Kidney tubule cell (primary cell): ENCODE data around the gene CTNNA3.

Source experiments
- DNase-seq: peaks from one replicate; pipeline ENCODE4 v3.0.0-alpha.2; 2018; ENCODE audit warnings: low spot score

CTNNA3 gene

GRCh38 chr10:66929375-66929774, 766.6 kb downstream of the CTNNA3 start:
- DNase-seq = no peak

- no peak for DNase-seq
Observed at GRCh38 chr10:66928776-66929175, 767.2 kb downstream of the CTNNA3 start.

- peak; percentile 28 for DNase-seq
Observed at GRCh38 chr10:66927971-66928770, 767.8 kb downstream of the CTNNA3 start.

GRCh38 chr10:66927251-66927935, 768.6 kb downstream of the CTNNA3 start:
- no peak for DNase-seq

GRCh38 chr10:66926841-66927240, 769.2 kb downstream of the CTNNA3 start:
- DNase-seq = no peak

GRCh38 chr10:66925896-66926715, 769.9 kb downstream of the CTNNA3 start, which contains the start of gene LRRTM3:
Gene LRRTM3 (plus strand): TSS chr10:66926036.
- peak; percentile 80 for DNase-seq

- DNase-seq = no peak
Observed at GRCh38 chr10:66925373-66925772, 770.6 kb downstream of the CTNNA3 start.

GRCh38 chr10:66924674-66925345, 771.2 kb downstream of the CTNNA3 start:
- DNase-seq = no peak

- no peak for DNase-seq
Observed at GRCh38 chr10:66919248-66919647, 776.7 kb downstream of the CTNNA3 start.

GRCh38 chr10:66917104-66917503, 778.9 kb downstream of the CTNNA3 start:
- DNase-seq = no peak

GRCh38 chr10:66916030-66916429, 780.0 kb downstream of the CTNNA3 start:
- no peak for DNase-seq

- DNase-seq = no peak
Observed at GRCh38 chr10:66910671-66911070, 785.3 kb downstream of the CTNNA3 start.

GRCh38 chr10:66892871-66893270, 803.1 kb downstream of the CTNNA3 start:
- no peak for DNase-seq

GRCh38 chr10:66888237-66888636, 807.8 kb downstream of the CTNNA3 start:
- DNase-seq = peak; percentile 5

GRCh38 chr10:66886848-66887247, 809.1 kb downstream of the CTNNA3 start:
- DNase-seq = no peak

GRCh38 chr10:66882271-66882670, 813.7 kb downstream of the CTNNA3 start:
- DNase-seq = no peak

- DNase-seq = no peak
Observed at GRCh38 chr10:66881814-66882213, 814.2 kb downstream of the CTNNA3 start.

- no peak for DNase-seq
Observed at GRCh38 chr10:66880826-66881225, 815.2 kb downstream of the CTNNA3 start.

GRCh38 chr10:66880292-66880691, 815.7 kb downstream of the CTNNA3 start:
- DNase-seq = no peak

- DNase-seq = no peak
Observed at GRCh38 chr10:66877361-66877760, 818.6 kb downstream of the CTNNA3 start.

- DNase-seq = no peak
Observed at GRCh38 chr10:66869635-66870034, 826.4 kb downstream of the CTNNA3 start.

- no peak for DNase-seq
Observed at GRCh38 chr10:66862687-66863258, 833.2 kb downstream of the CTNNA3 start.
